Fibroblast of mammary gland (primary cell): ENCODE measurements around the gene ENTHD1.

Experiments used
- DNase-seq: peaks from one replicate; pipeline ENCODE4 v3.0.0-alpha.2; 2010; ENCODE audit warnings: low read depth
- H3K4me3 ChIP-seq: 2 replicates; pipeline ENCODE4 v1.5.1; 2011; ENCODE audit warnings: low read depth, mild to moderate bottlenecking, low read length, moderate library complexity; ENCODE audit not compliant: control insufficient read depth
- TF ChIP-seq, protein P1 (sequence below): conservative IDR thresholded peaks from 2 replicates; pipeline ENCODE4 v1.5.1; 2011; ENCODE audit warnings: low read depth, low read length, inconsistent platforms; ENCODE audit not compliant: control insufficient read depth, insufficient read depth

The ENTHD1 gene

DNA sequence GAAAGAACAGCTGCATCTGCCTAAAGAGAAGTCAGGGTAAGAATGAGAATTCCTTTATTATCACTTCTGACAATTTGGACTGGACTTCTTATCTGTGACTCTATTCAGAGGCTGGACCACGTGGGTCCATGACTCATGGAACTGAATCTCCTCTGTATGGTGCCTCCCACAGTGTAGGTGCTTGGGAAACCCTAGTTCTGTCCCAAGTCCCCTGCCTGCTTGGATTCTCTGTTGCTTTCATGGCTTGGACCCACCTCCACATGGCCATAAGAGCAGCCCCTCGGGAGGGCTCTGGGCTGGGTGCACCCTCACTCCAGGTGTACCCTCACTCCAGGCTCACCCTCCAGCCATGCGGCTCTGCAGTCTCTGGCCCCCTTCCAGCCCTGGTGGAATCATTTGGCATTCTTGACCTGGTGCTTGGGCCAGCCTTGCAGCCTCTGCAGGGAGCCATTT lies 169.6 kb downstream of the ENTHD1 start:
- no peak overlapping the region for H3K4me3 ChIP-seq
- TF ChIP-seq, protein P1, sequence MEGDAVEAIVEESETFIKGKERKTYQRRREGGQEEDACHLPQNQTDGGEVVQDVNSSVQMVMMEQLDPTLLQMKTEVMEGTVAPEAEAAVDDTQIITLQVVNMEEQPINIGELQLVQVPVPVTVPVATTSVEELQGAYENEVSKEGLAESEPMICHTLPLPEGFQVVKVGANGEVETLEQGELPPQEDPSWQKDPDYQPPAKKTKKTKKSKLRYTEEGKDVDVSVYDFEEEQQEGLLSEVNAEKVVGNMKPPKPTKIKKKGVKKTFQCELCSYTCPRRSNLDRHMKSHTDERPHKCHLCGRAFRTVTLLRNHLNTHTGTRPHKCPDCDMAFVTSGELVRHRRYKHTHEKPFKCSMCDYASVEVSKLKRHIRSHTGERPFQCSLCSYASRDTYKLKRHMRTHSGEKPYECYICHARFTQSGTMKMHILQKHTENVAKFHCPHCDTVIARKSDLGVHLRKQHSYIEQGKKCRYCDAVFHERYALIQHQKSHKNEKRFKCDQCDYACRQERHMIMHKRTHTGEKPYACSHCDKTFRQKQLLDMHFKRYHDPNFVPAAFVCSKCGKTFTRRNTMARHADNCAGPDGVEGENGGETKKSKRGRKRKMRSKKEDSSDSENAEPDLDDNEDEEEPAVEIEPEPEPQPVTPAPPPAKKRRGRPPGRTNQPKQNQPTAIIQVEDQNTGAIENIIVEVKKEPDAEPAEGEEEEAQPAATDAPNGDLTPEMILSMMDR: no peak
- peak; percentile 32 for DNase-seq

DNA sequence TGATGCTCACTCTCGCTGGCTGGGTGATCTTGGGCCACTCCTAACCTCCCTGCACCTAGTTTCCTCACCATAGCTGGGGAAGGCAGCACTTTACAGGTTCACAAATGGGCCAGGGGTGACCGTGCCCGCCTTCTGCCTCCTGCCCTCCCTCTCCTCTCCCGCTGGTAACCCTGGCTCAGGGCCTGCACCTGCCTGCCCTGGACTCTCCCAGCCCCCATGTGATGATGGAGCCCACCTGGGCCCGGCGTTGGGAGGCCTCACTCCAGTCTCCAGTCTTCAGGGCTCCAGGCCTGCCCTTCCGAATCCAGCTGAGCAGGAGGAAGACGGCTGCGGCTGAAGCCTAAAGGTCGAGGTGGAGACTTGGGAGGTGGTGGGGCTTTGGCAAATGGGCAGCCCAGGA lies 170.1 kb downstream of the ENTHD1 start:
- H3K4me3 ChIP-seq: no peak overlapping the region
- DNase-seq: no peak
- TF ChIP-seq, protein P1: no peak

DNA sequence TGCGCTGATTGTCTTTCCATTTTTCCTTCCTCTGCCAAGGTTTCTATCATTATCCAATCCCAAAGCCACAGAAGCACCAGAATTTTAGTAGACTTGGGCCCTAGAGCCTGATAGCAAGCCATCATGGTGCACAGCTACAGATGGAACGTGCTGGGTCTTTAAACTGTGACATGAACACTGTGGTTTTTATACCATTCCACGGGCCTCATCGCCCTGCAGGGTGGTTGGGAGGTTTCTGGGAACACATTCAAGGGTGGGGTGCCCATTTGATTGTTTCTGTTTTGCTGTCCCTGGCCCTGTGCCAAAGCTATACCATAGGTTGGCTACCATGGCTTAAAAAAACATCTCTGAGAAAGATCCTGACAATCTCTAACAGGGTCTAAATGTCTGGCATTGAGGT lies 171.1 kb downstream of the ENTHD1 start:
- no peak overlapping the region for H3K4me3 ChIP-seq
- TF ChIP-seq, protein P1: no peak
- no peak for DNase-seq

DNA sequence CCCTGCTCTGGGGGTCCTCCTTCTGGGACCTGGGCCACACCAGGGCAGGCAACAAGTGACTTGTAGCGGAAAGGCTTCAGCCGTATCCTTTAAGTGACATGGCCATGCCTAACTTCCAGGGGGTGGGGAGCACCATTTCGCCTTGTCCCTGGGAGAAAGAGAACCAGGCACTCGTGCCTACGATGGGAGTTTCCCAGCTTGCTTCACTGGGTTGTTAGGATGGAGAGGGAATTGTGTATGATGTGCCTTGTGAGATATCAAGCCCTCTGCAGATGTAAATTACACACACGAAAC lies 171.6 kb downstream of the ENTHD1 start:
- TF ChIP-seq, protein P1: no peak
- DNase-seq: no peak
- H3K4me3 ChIP-seq: no peak overlapping the region

DNA sequence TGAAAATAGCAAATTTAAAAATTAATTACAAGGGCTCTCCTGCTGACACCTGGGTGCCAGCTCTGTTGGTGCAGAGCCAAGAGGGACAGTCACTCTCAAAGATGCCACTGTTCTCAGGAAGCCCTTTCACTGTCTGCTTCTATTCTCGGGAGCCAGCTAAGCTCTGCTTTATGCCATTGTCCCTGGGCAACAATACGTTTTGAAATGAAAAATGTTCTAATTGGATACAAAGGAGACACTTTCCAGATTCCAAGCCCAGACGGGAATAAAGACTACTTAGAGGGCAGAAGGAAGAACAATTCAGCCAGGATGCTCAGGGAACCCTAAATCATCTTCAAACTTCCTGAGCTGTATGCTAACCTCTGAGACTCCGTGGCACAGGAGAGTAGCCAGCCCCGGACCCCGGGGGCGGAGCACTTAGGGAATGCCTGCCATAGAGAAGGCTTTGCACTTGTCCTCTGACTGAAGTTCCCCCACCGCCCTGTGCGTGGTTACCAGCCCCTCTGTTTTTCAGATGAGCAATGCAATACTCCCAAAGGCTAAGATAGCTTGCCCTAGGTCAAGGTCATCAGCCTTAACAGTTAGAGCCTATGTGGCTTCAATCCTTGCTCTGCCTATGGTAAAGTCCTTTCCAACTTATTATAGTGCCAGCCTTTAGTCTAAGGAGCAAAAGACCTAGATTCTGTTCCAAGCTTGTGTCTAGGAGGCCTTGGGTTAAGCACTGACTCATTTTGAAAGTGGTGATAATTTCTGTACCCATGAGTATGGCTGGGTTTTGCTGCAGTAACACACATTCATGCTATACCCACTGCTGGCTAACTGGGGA lies 172.1 kb downstream of the ENTHD1 start:
- DNase-seq: no peak
- H3K4me3 ChIP-seq: no peak overlapping the region
- TF ChIP-seq, protein P1: no peak

DNA sequence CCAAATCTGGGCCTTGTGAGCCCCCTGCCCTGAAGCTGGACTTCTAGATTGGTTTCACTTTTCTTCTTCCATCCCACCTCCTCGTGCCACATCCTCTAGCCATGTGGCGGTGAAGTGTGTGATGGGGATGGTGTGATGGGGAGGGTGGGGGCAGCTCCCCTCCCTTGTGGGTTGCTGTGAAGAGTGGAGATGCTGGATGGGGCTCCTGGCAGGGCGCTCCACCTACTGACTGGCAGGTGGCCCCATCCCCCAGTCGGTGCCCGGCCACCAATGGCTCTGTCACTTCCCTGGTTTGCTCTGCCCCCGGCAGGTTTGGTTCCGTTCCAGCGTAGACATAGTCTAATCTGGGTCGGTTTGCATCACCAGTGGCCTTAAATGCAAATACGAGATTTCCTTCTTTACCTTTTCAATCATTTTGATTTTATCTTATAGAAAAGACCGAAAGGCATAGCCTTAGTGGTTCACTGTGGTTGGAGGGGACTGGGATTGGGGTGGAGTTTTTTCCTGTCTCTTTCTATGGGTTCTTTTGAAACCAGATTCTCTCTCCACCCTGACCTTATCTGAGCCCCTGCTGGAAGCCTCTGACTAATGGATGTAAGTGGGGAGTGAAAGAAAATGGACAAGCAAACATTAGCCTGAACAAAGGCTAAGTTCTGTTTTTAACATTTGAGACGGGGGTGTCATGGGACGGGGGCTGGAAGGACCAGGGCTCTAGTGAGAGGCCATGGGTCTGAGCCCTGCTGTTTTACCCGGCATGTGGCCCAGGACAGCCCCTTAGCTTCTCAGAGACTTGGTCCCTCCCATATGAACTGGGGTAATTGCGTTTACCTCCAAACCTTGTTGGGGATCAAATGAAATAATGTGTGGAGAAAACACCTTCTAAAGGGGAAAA lies 173.8 kb downstream of the ENTHD1 start:
- no peak for DNase-seq
- no peak overlapping the region for H3K4me3 ChIP-seq
- TF ChIP-seq, protein P1: no peak
